DOHH2 (cell line): Measurements from ENCODE around the gene CBY1.

Source experiments
- EZH2phosphoT487 ChIP-seq: fragments of 200-600 bp; sonication (generic); IDR thresholded peaks from 2 replicates; pipeline ENCODE4 v1.6.1; 2017; ENCODE audit warnings: borderline replicate concordance, mild to moderate bottlenecking, antibody characterized with exemption, low read length, moderate library complexity, mixed read lengths
- TF ChIP-seq, protein P1 (sequence below): fragments of 200-600 bp; sonication (generic); IDR thresholded peaks from one replicate; pipeline ENCODE4 v1.5.1; 2014; ENCODE audit warnings: antibody characterized with exemption, mild to moderate bottlenecking, low read depth, low read length; ENCODE audit not compliant: poor library complexity, severe bottlenecking

DNA sequence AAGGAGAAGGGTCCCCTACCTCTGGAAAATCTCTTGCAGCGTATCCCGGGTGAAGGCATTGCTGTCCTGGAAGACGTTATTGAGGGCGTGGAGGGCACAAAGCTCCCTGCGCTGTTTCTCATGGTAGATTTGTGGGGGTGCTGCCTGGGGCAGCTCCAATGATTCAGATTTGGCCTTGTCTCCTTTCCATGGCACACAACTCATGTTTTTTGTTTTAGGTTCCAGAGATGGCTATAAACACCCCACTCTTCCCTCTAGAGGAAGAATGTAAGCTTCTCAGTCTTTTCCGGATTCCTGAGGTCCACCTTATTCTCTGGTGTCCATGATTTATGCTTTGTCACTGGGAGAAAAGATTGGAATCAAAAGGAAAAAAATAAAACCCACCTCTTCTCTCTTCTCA is 43.3 kb downstream of the CBY1 start:
- TF ChIP-seq, protein P1, sequence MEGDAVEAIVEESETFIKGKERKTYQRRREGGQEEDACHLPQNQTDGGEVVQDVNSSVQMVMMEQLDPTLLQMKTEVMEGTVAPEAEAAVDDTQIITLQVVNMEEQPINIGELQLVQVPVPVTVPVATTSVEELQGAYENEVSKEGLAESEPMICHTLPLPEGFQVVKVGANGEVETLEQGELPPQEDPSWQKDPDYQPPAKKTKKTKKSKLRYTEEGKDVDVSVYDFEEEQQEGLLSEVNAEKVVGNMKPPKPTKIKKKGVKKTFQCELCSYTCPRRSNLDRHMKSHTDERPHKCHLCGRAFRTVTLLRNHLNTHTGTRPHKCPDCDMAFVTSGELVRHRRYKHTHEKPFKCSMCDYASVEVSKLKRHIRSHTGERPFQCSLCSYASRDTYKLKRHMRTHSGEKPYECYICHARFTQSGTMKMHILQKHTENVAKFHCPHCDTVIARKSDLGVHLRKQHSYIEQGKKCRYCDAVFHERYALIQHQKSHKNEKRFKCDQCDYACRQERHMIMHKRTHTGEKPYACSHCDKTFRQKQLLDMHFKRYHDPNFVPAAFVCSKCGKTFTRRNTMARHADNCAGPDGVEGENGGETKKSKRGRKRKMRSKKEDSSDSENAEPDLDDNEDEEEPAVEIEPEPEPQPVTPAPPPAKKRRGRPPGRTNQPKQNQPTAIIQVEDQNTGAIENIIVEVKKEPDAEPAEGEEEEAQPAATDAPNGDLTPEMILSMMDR = no peak
- no peak for TF ChIP-seq EZH2phosphoT487
